Hindlimb muscle (tissue), 1 donor: ENCODE measurements around the gene CATSPERZ. TPM values are rescaled to one million over a fixed set of nuclear protein-coding genes. Genes with fewer than 3 reads are reported as not detected.
"Not testable (repeated sequence)": the region's sequence is repeated elsewhere in the genome, so short reads cannot be mapped to it uniquely, and the experiment has no call there.

ENCODE experiments used
- DNase-seq: peaks from one replicate; pipeline ENCODE4 v3.0.0-alpha.2; 2013
- polyA plus RNA-seq: library from polyadenylated mRNA; unstranded; fragments of 120-200 nt; gene quantifications from one replicate; pipeline ENCODE4 v1.2.1, GENCODE V29; 2013; ENCODE audit not compliant: insufficient read length

The CATSPERZ gene
- polyA plus RNA-seq, 1 donor: not detected

DNA sequence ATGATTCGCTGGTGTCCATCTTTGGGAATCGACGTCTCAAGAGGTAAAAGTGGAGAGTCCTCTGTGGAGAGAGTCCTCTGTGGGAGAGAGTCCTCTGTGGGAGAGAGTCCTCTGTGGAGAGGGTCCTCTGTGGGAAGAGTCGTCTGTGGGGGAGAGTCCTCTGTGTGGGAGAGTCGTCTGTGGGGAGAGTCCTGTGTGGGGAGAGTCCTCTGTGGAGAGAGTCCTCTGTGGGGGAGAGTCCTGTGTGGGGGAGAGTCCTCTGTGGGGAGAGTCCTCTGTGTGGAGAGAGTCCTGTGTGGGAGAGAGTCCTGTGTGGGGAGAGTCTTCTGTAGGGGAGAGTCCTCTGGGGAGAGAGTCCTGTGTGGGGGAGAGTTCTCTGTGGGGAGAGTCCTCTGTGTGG is 20.9 kb downstream of the CATSPERZ start:
- no peak for DNase-seq

DNA sequence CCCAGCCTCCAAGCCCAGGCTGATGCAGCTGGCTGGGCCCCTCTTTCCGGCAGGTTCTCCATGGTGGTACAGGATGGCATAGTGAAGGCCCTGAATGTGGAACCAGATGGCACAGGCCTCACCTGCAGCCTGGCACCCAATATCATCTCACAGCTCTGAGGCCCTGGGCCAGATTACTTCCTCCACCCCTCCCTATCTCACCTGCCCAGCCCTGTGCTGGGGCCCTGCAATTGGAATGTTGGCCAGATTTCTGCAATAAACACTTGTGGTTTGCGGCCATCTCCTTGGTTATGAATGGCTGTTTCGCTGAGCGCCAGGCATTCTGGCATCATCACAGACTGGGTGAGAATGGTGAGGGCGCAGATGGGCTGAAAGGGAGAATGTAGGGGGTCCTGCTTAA is 21.4 kb downstream of the CATSPERZ start:
- DNase-seq: no peak

DNA sequence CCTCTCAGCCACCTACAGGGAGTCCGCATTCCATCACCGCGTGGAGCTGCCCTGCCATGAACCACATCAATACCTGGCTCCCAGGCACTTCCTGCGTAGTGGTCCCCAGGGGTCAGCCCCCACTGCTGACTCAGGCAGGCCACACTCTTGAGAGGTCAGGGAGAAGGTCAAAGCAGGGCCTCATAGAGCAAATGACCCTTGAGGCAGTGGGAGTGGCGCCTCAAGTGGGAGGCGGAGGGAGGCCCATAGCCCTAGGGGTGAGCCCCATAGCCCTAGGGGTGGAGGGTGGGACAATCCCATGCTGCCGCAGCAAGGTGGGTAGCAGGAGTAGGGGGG is 22.7 kb downstream of the CATSPERZ start:
- DNase-seq: no peak

DNA sequence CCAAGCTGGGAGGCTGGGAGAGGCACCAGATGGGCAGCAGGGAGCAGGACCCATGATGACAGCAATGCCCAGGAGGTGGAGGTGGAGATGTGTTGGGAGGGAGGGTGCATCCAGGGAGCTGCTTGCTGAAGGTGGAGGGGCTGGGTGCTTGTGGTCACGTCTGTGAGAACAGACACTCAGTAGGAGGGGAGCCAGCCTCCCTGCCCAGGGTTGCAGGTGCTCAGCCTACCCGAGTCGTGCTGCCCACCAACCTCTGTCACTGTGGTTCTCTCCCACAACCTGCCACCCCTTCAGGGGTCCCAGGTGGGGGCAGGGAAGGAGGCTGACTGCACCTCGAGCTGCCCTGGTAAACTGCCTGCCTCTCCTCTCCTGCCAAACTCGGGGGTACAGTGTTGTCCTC is 23.2 kb downstream of the CATSPERZ start:
- no peak for DNase-seq

DNA sequence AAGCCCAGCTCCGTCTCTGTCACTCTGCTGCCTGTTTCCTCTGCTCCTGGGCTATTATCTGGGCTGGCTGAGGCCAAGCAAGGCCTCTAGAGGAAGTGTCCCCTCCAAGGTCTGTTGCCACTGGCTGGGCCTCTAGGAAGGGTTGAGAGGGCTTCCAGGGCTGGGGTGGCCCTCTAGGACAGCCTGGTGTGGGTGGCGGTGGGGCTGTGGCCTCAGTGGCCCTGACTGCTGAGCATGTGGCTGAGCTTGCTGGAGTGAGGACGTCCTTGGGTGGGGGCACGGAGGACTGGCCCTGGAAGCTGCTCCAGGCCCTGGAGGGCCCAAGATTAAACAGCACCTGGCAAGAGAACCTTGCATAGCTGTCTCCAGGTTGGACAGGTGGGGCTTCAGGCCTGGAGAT is 23.8 kb downstream of the CATSPERZ start:
- not testable (repeated sequence) for DNase-seq

DNA sequence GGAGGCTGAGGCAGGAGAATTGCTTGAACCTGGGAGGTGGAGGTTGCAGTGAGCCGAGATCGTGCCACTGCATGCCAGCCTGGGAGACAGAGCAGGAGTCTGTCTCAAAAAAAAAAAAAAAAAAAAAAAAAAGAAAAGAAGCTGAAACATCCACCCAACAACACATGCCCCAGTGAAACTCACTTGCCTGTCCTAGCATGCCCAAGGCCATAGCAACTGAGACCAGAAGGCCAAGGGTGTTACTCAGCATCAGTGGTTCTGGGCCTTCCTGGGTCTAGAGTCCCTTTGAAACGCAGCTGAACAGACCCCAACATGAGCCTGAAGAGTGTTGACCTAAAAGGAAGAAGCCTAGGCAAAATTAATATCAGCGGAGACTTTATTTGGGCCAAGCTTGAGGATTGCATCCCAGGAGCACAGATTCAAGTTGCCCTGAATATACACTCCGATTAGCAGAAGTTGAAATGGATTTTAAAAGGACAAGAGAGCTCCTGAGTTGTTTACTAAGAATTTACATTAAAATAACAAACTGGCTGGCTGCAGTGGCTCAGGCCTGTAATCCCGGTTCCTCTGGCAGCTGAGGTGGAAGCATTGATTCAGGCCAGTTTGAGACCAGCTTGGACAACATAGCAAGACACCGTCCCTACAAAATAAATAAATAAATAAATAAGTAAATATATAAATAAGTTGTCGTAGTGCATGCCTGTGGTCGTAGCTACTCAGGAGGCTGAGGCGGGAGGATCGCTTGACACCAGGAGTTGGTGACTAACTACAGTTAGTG is 24.7 kb downstream of the CATSPERZ start:
- no peak for DNase-seq

DNA sequence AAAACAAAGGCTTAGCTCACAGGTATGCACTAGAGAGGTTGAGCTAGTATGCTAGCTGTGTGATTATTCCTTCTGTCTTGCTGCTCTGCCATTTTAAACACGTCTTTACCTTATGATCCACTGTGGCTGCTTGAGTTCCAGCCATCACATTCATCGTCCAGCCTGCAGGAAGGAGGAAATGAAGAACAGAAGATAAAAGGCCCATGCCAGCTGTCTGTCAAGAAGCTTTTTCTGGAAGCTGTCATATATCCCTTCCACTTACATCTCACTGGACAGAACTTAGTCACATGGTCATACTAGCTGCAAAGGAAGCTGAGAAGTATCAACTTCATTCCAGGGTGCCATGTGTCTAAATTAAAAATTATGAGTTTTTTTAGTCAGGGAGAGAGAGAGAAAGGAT is 27.2 kb downstream of the CATSPERZ start:
- no peak for DNase-seq

DNA sequence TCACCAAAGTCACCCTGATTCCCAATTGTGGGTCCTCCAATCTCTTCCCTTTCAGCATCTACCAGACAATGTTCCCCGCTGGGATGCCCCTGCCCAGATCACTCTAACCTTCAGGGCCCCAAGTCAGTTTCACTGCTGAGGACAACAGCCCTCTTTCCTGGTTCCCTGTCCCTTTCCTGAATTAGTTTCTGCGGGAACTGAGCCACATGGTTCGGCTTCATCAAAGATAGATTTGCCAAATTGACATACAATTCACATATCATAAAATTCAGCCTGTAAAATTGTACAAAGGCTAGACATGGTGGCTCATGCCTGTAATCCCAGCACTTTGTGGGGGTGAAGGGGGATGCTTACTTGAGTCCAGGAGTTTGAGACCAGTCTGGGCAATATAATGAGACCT is 27.8 kb downstream of the CATSPERZ start:
- DNase-seq: no peak

DNA sequence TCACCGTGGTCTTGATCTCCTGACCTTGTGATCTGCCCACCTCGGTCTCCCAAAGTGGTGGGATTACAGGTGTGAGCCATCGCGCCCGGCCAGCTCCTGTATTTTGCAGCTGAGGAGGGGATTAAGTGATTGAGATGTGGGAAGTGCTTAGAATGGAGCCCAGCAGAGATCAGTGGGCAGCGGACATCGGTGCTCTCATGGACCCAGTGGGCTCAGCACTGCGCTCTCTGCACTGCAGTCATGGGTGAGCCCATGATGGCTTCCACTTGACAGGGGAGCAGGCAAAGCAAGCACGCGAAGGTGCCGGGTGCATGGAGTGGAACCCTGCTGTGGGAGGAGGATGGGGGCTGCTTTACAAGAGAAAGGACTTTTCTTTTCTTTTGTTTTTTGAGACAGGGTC is 30.7 kb downstream of the CATSPERZ start:
- DNase-seq: no peak

DNA sequence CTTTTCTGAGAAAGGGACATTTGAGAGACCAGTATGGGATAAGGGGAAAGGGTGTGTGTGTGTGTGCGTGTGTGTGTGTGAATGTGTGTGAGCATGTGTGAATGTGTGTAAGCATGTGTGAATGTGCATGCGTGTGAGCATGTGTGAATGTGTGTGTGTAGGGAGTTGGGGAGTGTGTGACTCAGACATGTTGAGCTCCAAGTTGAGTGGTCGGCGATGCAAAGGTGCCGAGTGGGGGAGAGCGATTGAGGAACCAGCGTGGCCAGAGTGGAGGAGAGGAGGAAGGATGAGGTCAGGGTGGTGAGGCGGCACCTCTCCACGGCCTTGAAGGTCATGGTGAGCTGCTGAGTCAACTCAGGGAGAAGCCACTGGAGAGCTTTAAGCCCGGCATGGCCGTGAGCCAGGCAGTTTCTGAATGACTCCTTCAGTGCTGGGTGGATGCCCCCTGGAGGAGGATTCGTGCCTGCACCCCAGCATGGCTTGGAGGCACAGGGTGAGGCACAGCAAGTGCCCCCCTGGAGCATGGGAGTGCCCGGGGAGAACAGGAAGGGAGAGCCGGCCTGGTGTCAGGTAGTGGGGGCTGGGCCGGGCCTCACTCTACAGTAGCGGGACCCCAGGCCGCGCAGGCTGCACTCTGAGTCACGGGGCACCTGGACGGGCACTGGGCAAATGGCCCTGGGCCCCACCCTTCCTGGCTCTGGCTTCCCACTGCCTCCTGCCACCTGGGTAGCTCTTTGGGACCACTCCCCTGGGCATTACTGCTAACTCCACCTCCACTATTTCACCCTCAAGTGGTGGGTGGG is 31.6 kb downstream of the CATSPERZ start:
- DNase-seq: no peak

DNA sequence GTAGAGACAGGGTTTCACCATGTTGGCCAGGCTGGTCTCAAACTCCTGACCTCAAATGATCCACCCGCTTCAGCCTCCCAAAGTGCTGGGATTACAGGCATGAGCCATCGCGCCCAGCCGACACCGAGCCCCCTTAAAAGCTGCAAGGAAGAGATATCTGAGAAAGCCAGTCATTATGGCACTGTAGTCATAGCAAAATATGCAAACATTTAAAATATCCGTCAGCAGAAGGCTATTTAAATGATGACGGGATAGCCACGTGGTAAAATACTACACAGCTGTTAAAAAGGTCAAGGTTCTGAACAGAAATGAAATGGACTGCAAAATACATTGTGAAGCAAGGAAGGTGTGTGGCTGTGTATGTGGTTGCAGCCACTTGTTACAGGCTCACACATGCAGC is 33.4 kb downstream of the CATSPERZ start:
- DNase-seq: no peak

DNA sequence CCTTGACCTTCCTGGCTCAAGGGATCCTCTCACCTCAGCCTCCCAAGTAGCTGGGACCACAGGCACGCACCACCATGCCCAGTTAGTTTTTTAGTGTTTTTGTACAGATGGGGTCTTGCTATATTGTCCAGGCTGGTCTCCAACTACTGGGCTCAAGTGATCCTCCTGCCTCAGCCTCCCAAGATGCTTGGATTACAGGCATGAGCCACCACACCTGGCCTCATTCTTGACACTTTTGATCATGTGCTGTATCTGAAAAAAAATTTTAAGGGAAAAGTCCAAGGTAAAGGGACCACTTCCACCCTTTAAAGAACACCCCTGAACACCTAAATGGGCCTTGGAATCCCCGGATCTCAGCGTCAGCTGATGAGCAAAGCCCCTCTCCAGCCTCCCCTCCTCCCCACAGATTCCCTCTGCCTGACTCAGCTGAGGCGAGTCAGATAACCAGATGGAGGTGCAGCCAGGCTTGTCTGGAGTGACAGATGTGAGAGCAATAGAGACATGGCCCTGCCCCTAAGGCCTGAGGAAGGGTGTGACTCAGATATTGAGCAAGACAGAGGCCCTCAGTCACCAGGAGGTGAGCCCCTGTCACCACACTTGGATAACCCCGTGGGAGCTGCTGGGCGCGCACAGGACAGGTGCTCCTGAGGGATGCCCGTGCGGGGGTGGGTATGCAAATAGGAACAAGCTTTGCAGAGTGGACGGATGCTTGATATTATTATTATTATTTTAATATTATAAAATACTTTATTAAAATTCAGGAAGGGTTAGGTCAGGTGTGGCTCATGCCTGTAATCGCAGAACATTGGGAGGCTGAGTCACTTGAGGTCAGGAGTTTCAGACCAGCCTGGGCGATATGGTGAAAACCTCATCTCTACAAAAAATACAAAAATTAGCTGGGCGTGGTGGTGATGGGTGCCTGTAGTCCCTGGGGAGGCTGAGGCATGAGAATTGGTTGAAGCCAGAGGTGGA is 34.9 kb downstream of the CATSPERZ start:
- no peak for DNase-seq

DNA sequence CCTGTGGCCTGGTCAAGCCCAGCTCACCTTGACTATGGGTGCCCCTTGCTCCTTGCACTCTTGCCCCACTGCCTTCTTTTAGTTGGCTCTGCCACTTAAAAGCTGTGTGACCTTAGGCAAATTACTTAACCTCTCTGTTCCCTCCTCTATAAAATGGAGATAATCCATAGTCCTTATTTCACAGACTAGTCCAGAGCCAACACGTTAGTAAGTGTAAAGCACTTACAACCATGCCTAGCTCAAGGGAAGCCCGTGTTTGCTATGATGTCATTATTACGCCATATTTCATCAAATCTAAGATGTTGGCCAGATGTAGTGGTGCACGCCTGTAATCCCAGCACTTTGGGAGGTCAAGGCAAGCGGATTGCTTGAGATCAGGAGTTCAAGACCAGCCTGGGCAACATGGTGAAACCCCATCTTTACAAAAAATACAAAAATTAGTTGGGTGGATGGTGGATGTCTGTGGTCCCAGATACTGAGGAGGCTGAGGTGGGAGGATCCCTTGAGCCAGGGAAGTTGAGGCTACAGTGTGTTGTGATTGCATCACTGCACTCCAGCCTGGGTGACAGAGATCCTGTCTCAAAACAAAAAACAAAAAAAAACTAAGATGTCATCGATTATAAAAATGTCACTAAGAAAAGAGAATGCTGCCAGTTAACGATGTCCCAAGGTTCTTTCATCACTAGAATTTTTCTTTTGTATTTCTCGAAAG is 37.5 kb downstream of the CATSPERZ start:
- DNase-seq: no peak

DNA sequence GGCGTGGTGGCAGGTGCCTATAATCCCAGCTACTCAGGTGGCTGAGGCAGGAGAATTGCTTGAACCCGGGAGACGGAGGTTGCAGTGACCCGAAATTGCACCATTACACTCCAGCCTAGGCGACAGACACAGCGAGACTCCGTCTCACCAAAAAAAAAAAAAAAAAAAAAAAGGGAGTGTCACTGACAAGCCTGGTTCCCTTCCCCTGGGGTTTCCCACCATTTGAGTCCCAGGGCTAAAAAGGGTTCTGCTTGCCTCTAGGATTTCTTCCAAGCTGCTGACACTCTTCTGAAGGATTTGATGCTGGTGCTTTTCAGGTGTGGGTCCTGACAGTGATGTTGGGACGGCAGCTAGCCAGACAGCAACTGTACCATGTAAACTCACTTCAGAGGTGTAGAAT is 38.6 kb downstream of the CATSPERZ start:
- no peak for DNase-seq

DNA sequence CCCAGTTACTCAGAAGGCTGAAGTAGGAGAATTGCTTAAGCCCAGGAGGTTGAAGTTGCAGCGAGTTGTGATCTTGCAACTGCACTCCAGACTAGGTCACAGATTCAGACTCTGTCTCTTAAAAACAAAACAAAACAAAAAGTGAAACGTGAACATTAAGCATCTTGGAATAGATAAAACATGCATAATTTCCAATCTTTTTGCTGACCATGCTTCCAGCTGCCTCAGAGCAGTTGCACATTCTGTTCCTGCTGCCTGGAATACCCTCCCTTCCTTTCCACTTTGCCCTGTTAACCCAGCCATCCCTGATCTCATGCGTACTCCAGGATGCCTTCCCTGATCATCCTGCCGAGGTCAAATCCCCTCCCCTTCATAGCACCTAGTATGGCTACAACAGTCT is 39.1 kb downstream of the CATSPERZ start:
- no peak for DNase-seq

DNA sequence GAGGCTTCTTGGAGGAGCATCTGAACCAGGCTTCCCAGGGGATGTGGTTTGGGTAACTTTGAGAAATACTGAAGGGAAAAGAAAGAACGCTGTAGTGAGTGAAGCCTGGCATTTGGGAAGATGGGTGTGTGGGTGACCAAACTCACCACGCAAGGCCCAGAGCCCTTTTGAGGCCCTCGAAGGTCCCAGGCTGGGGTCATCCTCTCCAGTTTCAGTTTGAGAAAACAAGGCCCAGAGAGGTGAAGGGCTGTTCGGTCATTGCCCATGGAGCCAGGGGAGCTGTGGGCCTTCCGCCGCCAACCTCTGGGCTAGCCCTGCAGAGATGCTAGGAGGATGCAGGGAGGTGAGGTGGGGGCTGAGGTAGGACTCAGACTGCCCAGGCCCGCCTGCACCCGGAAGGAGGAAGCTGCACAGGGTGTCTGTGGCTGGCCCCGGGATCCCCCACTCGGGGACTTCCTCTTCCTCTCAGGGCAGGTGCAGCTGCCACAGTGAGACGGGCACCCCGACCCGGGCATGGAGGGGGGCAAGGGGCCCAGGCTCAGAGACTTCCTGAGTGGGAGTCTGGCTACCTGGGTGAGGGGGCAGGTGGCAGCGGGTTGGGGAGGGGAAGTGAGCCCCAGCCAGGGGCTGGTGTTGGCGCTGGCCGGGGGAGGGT is 39.7 kb downstream of the CATSPERZ start, which contains the start of gene CCDC88B:
Gene CCDC88B, plus strand, starts transcription at position 451 of the 655 bp plus-strand sequence. Its CDS starts 63 bp downstream, at position 514.
- no peak for DNase-seq

DNA sequence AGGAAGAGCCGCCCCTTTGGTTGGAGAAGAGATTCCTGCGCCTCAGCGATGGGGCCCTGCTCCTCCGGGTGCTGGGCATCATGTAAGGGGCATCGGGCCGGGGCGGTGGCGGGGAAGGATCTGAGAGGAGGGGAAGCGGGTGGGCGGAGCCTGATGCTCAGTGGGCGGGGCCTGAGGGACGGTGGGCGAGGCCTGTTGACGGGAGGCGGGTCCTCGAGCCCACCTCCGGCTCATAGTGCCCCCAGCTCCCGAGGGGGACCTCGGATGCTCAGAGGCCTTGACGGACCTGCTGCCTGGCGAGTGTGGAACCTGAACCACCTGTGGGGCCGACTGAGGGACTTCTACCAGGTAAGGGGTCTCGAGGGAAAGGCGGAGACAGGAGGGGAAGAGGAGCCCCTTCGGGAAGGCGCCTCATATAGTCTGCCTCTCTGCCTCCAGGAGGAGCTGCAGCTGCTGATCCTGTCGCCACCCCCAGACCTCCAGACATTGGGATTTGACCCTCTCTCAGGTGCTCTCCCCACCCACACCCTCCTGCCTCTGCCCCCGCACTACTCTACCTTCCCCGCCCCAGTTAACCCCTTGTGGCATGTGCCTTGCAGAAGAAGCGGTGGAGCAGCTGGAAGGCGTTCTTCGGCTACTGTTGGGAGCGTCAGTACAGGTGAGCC is 40.6 kb downstream of the CATSPERZ start:
- DNase-seq: no peak

DNA sequence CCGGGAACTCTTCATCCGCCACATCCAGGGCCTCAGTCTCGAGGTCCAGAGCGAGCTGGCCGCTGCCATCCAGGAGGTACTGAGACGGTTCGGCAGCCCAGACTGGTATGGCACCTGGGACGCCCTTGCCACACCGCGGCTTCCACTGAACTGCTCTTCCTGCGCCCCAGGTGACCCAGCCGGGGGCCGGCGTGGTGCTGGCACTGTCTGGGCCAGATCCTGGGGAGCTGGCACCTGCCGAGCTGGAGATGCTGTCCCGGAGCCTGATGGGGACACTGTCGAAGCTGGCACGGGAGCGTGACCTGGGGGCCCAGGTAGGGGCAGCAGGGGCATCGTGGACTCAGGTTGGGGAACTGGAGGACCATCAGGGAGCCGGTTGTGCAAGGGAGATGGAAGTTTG is 41.3 kb downstream of the CATSPERZ start:
- no peak for DNase-seq

DNA sequence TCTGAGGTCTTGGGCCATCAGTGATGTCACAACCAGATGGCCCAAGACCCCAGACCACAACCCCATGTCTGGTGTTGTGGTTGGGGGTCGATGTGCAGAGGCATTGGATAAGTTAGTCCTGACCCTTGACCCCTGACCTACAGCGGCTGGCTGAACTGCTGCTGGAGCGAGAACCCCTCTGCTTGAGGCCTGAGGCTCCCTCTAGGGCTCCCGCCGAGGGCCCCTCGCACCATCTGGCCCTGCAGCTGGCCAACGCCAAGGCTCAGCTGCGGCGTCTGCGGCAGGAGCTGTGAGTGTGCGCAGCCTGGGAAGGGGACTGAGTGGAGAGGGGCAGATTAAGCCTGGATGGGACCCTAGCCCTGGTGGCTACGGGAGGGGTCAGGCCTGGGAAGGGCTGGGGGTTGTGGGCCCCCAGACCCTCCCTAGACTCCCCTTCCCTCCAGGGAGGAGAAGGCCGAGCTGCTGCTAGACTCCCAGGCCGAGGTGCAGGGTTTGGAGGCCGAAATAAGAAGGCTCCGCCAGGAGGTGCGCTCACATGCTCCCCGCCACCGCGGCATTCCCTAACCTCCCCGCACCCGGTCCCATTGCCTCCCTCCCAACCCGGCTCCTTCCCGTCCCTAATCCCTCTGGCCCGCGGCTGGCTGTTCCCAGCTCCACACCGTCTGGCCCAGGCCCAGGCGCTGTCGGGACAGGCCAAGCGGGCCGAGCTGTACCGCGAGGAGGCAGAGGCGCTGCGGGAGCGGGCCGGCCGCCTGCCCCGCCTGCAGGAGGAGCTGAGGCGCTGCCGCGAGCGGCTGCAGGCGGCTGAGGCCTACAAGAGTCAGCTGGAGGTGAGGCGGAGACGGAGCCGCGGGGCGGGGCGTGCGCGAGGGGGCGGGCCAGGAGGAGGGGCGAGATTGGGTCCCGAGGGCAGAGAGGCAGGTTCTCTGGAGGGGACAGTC is 42.0 kb downstream of the CATSPERZ start:
- DNase-seq: peak; percentile 71
